CD4-positive, CD25-positive, alpha-beta regulatory T cell (primary cell): ENCODE data around the gene PRKCE. TPM values are rescaled to one million over a fixed set of nuclear protein-coding genes. Genes with fewer than 3 reads are reported as not detected.

Source experiments
- ATAC-seq, 2 donors: fragments of 150-1000 bp; cut with Tn5 transposase; one replicate each; pipeline ENCODE4 v1.10.0; 2021; ENCODE audit warnings: low read depth in 2 of 2, moderate number of reproducible peaks in 2 of 2, moderate library complexity in 1 of 2
- DNase-seq, 3 donors: peaks; one replicate each; pipeline versions ENCODE4 v3.0.0 to v3.0.0-alpha.2; 2012 to 2022; ENCODE audit warnings: mixed read lengths in 1 of 3
- H3K27ac ChIP-seq: one replicate; pipeline ENCODE4 v1.7.0; 2013; ENCODE audit warnings: mild to moderate bottlenecking, low read length; ENCODE audit not compliant: insufficient read depth, poor library complexity, severe bottlenecking
- H3K27me3 ChIP-seq: one replicate; pipeline ENCODE4 v1.7.0; 2013; ENCODE audit warnings: low read length; ENCODE audit not compliant: control insufficient read depth, insufficient read depth
- H3K36me3 ChIP-seq: one replicate; pipeline ENCODE4 v1.7.0; 2013; ENCODE audit warnings: mild to moderate bottlenecking, low read length, moderate library complexity; ENCODE audit not compliant: control insufficient read depth, insufficient read depth
- H3K4me1 ChIP-seq: 2 replicates; pipeline ENCODE4 v1.7.0; 2013; ENCODE audit warnings: mild to moderate bottlenecking, low read length; ENCODE audit not compliant: insufficient read depth, control insufficient read depth, poor library complexity, severe bottlenecking
- H3K4me3 ChIP-seq: one replicate; pipeline ENCODE4 v1.7.0; 2013; ENCODE audit warnings: low read depth, mild to moderate bottlenecking, low read length, moderate library complexity
- H3K9me3 ChIP-seq, 2 experiments: 1 replicate in 1 of 2; 2 replicates in 1 of 2; pipeline ENCODE4 v1.7.0; 2013; ENCODE audit warnings: low read length in 2 of 2, mild to moderate bottlenecking in 1 of 2, moderate library complexity in 1 of 2; ENCODE audit not compliant: control insufficient read depth in 2 of 2
- H3K27ac Mint-ChIP-seq, 3 donors: one replicate each; pipeline ENCODE4 v1.8.0; 2020 to 2022; ENCODE audit warnings: mild to moderate bottlenecking in 3 of 3, mixed read lengths in 3 of 3, moderate library complexity in 2 of 3
- H3K27me3 Mint-ChIP-seq: one replicate; pipeline ENCODE4 v1.8.0; 2022; ENCODE audit warnings: mild to moderate bottlenecking, mixed read lengths
- H3K36me3 Mint-ChIP-seq: one replicate; pipeline ENCODE4 v1.8.0; 2020; ENCODE audit warnings: mixed read lengths
- H3K4me1 Mint-ChIP-seq, 4 donors: one replicate each; pipeline ENCODE4 v1.8.0; 2020 to 2022; ENCODE audit warnings: mixed read lengths in 4 of 4, mild to moderate bottlenecking in 1 of 4
- H3K4me3 Mint-ChIP-seq, 4 donors: one replicate each; pipeline ENCODE4 v1.8.0; 2020 to 2022; ENCODE audit warnings: mild to moderate bottlenecking in 4 of 4, mixed read lengths in 4 of 4, moderate library complexity in 3 of 4
- H3K9me3 Mint-ChIP-seq, 7 donors: one replicate each; pipeline ENCODE4 v1.8.0; 2020 to 2022; ENCODE audit warnings: mixed read lengths in 7 of 7, mild to moderate bottlenecking in 3 of 7, moderate library complexity in 2 of 7
- polyA plus RNA-seq, 4 donors: library from polyadenylated mRNA; unstranded; fragments of 300-500 nt; fragmentation: Illumina TruSeq; gene quantifications; one replicate each; pipeline ENCODE4 v1.2.3, GENCODE V29; 2021
- total RNA-seq: library from RNA; stranded (reverse); gene quantifications from one replicate; pipeline ENCODE4 v1.2.3, GENCODE V29; 2022

Gene PRKCE
- total and polyA plus RNA-seq, 5 donors from 2014 or later, result 0.78 to 16.5 (median 1.3) TPM

- H3K27me3 ChIP-seq, result no peaks in the 10 kb centered on the region
- DNase-seq, result no peak
- Mint-ChIP-seq H3K9me3 (peaks cover 0 to 3% (median 0%) of the 10 kb centered on the region in 7 donors), H3K27me3 (no peaks in the 10 kb centered on the region), H3K27ac (peak overlapping the region in 1 of 3 donors; percentile 58), H3K4me3 (no peak overlapping the region), H3K36me3 (no peaks in the 10 kb centered on the region), H3K4me1 (no peaks in the 10 kb centered on the region)
- no peaks in the 10 kb centered on the region for H3K9me3 ChIP-seq
- no peak for ATAC-seq
- H3K27ac ChIP-seq, result no peak overlapping the region
- no peaks in the 10 kb centered on the region for H3K36me3 ChIP-seq
- H3K4me1 ChIP-seq, result no peaks in the 10 kb centered on the region
- H3K4me3 ChIP-seq, result no peak overlapping the region
These were observed 322.0 kb downstream of the PRKCE start for GRCh38 chr2:45973426-45973825.

- ATAC-seq (no peak), DNase-seq (no peak)
- Histone ChIP-seq H3K9me3 (no peaks in the 10 kb centered on the region), H3K27me3 (no peaks in the 10 kb centered on the region), H3K4me1 (no peaks in the 10 kb centered on the region), H3K36me3 (no peaks in the 10 kb centered on the region), H3K27ac (no peak overlapping the region), H3K4me3 (no peak overlapping the region)
- Mint-ChIP-seq H3K36me3 (no peaks in the 10 kb centered on the region), H3K9me3 (peaks cover 0 to 3% (median 0%) of the 10 kb centered on the region in 7 donors), H3K4me3 (no peak overlapping the region), H3K27me3 (no peaks in the 10 kb centered on the region), H3K4me1 (no peaks in the 10 kb centered on the region), H3K27ac (no peak overlapping the region)
These were observed 322.6 kb downstream of the PRKCE start for GRCh38 chr2:45974056-45974455.

- Histone ChIP-seq H3K4me1 (no peaks in the 10 kb centered on the region), H3K27ac (no peak overlapping the region), H3K9me3 (no peaks in the 10 kb centered on the region), H3K27me3 (no peaks in the 10 kb centered on the region), H3K4me3 (no peak overlapping the region), H3K36me3 (no peaks in the 10 kb centered on the region)
- no peak for DNase-seq
- Mint-ChIP-seq H3K27me3 (no peaks in the 10 kb centered on the region), H3K9me3 (peaks cover 0 to 3% (median 0%) of the 10 kb centered on the region in 7 donors), H3K4me1 (no peaks in the 10 kb centered on the region), H3K36me3 (peaks cover 5% of the 10 kb centered on the region), H3K27ac (peak overlapping the region in 1 of 3 donors; percentile 4), H3K4me3 (no peak overlapping the region)
- no peak for ATAC-seq
These were observed 323.4 kb downstream of the PRKCE start for GRCh38 chr2:45974762-45975408.

GRCh38 chr2:45975752-45976517, 324.5 kb downstream of the PRKCE start:
- Histone ChIP-seq H3K27ac (no peak overlapping the region), H3K9me3 (no peaks in the 10 kb centered on the region), H3K4me3 (no peak overlapping the region), H3K36me3 (no peaks in the 10 kb centered on the region), H3K4me1 (no peaks in the 10 kb centered on the region), H3K27me3 (no peaks in the 10 kb centered on the region)
- Mint-ChIP-seq H3K36me3 (peaks cover 12% of the 10 kb centered on the region), H3K4me3 (no peak overlapping the region), H3K4me1 (no peaks in the 10 kb centered on the region), H3K27me3 (no peaks in the 10 kb centered on the region), H3K9me3 (peaks cover 0 to 3% (median 0%) of the 10 kb centered on the region in 7 donors), H3K27ac (no peak overlapping the region)
- no peak for DNase-seq
- no peak for ATAC-seq

- DNase-seq, result no peak
- H3K27me3 Mint-ChIP-seq, result no peaks in the 10 kb centered on the region
- H3K27me3 ChIP-seq, result no peaks in the 10 kb centered on the region
- H3K9me3 ChIP-seq, result no peaks in the 10 kb centered on the region
- H3K36me3 ChIP-seq, result no peaks in the 10 kb centered on the region
- no peak overlapping the region for H3K4me3 Mint-ChIP-seq
- H3K9me3 Mint-ChIP-seq, result no peaks in the 10 kb centered on the region
- H3K4me3 ChIP-seq, result no peak overlapping the region
- no peak overlapping the region for H3K27ac ChIP-seq
- ATAC-seq, result no peak
- H3K27ac Mint-ChIP-seq, result no peak overlapping the region
- H3K36me3 Mint-ChIP-seq, result peaks cover 24% of the 10 kb centered on the region
- H3K4me1 ChIP-seq, result no peaks in the 10 kb centered on the region
- H3K4me1 Mint-ChIP-seq, result no peaks in the 10 kb centered on the region
These were observed 326.9 kb downstream of the PRKCE start for GRCh38 chr2:45978302-45978859.

GRCh38 chr2:45979065-45979464, 327.6 kb downstream of the PRKCE start:
- H3K36me3 ChIP-seq, result no peaks in the 10 kb centered on the region
- ATAC-seq (no peak), DNase-seq (no peak)
- Mint-ChIP-seq H3K27me3 (no peaks in the 10 kb centered on the region), H3K4me1 (no peaks in the 10 kb centered on the region), H3K9me3 (no peaks in the 10 kb centered on the region), H3K36me3 (peaks cover 24% of the 10 kb centered on the region), H3K4me3 (no peak overlapping the region), H3K27ac (no peak overlapping the region)
- no peaks in the 10 kb centered on the region for H3K27me3 ChIP-seq
- H3K9me3 ChIP-seq, result no peaks in the 10 kb centered on the region
- H3K4me1 ChIP-seq, result no peaks in the 10 kb centered on the region
- H3K27ac ChIP-seq, result no peak overlapping the region
- no peak overlapping the region for H3K4me3 ChIP-seq

GRCh38 chr2:45980161-45980865, 328.8 kb downstream of the PRKCE start:
- no peaks in the 10 kb centered on the region for H3K4me1 ChIP-seq
- no peak for ATAC-seq
- H3K36me3 Mint-ChIP-seq, result peaks cover 28% of the 10 kb centered on the region

More at GRCh38 chr2:45980161-45980865, 328.8 kb downstream of the PRKCE start:
- no peak for DNase-seq
- H3K4me1 Mint-ChIP-seq, result no peaks in the 10 kb centered on the region
- Histone ChIP-seq H3K4me3 (no peak overlapping the region), H3K9me3 (no peaks in the 10 kb centered on the region), H3K27ac (no peak overlapping the region), H3K27me3 (no peaks in the 10 kb centered on the region), H3K36me3 (no peaks in the 10 kb centered on the region)
- no peaks in the 10 kb centered on the region for H3K27me3 Mint-ChIP-seq
- H3K27ac Mint-ChIP-seq, result no peak overlapping the region
- no peaks in the 10 kb centered on the region for H3K9me3 Mint-ChIP-seq
- H3K4me3 Mint-ChIP-seq, result no peak overlapping the region
